Measurements from ENCODE around the gene SDR9C7.
"Not testable (repeated sequence)": the region's sequence is repeated elsewhere in the genome, so short reads cannot be mapped to it uniquely, and the experiment has no call there.

Gene SDR9C7

DNA sequence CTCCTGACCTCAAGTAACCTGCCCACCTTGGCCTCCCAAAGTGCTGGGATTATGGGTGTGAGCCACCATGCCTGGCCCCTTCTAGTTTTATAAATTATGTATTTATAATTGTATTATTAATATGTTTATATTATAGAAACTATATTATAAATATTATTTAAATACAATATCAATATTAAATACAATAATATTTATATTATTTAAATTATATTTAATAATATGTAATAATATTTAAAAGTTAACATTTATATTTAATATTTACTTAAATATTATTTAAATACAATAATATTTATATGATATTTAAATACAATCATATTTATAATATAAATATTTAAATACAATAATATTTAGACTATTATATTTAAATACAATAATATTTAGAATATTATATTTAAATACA lies 20.0 kb downstream of the SDR9C7 start:
- DNase-seq, result no peak

DNA sequence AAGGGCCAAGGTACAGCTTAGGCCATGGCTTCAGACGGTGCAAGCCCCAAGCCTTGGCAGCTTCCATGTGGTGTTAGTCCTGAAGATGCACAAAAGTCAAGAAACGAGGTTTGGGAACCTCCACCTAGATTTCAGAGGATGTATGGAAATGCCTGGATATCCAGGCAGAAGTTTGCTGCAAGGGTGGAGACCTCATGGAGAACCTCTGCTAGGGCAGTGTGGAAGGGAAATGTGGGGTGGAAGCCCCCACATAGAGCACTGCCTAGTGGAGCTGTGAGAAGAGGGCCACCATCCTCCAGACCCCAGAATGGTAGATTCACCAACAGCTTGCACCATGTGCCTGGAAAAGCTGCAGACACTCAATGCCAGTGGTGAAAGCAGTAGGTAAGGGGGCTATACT lies 24.8 kb downstream of the SDR9C7 start:
- not testable (repeated sequence) for DNase-seq

DNA sequence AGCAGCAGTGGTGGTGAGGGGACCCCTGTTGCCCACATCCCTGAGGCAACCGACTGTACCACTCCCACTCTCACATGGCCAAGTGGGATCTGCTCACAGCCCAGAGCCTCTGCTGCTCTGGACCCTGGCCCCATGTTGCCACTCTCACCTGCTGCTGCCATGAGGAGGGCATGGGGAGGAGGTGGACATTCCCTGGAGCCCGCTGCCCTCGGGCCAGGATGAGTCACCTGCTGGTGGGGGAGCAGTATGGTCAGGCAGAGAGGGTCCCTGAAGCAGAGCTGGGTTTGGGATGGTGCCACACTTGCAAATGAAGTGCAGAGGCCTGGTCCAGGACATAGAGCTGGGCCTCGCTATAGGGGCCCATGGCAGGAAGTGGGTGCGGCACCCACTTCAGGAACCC lies 26.1 kb downstream of the SDR9C7 start:
- no peak for DNase-seq

DNA sequence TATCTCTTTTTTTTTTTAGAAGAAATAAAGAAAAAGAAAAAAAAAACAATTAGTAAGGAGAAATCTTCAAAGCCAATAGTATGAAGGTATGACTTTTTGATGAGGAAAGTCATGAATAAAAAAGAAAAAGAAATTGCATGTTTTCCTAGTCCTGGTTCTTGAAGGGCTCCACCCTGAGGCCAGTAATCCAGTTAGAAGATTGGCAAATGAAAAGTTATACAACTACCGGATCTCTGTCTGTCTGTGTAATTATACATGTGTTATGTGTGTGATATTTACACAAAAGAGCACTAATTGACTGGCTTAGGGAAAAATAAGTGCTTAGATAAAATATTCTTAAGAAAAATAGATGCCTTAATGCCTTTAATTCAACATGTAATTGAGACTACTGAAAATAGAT lies 28.4 kb downstream of the SDR9C7 start:
- DNase-seq, result no peak

DNA sequence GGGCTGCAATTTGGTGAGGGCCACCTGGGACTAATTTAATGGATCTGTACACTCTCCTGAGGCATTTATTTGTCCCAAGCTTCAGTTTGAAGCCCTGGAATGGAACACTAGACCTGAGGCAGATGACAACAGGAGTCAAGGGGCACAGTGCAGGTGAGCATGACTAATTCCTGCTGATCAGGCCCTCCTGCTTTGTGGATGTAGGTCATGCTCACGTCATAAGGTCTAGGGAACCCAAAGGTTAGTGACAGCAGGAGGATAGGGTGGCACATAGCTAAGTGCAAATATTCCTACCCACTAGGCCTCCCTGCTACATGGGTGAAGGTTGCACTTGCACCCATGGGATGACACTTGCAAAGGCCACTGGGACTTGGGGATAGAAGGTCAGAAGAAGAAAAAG lies 30.8 kb downstream of the SDR9C7 start:
- no peak for DNase-seq

DNA sequence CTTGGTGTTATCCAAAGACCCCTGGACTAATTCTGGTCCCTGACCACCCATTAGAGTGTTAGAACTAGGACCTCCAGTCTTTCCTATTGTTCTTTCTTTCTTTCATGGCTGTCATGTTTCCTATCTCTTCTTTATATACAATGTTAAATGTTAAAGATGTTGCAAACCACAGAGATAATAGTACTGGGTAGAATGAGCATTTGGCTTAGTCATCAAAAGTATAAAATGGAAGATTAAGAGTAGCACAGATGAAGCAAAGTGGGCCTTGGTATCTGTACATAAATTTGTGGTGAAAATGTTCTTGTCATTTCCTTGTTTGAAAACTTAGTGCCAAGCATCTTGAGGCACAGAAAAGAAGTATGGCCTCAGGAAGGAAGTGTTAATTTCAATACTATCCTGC lies 32.9 kb downstream of the SDR9C7 start:
- not testable (repeated sequence) for DNase-seq

DNA sequence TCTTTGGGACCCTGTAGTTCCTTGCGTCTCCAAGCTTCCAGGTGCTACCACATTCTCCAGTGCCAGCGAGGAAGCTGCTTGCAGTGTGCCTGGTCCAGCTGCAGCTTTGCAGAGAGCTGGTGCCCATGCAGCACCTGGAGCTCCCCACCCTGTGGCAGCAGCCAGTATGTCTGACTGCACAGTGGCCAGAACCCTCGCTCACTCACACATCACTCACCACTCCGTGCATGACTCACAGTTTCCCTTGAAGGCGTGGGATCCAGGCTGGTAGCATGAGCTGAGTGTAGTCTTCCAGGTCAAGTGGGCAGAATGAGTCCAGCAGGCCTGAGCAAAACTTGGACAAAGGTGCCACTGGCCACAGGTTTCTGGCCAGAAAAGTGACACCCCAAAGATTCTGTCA lies 33.6 kb downstream of the SDR9C7 start:
- no peak for DNase-seq

DNA sequence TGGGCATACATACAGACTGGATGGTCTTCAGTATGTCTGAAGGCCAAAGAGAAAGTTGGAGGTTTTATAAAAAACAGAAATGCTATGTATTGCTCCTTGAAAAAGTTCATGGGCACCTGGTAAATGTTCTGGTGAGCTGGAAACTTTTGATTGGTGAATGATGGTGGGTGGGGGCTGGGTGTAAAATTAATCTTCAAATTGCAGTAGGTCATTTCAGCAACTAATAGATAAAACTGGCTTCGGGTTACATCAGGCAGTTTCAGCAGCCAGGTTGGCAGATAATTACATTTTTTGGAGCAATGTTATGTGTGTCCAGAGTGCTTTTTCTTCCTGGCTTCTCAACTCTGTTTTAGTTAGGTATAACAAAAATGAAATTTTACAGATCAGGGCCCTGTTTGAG lies 35.3 kb downstream of the SDR9C7 start:
- no peak for DNase-seq

DNA sequence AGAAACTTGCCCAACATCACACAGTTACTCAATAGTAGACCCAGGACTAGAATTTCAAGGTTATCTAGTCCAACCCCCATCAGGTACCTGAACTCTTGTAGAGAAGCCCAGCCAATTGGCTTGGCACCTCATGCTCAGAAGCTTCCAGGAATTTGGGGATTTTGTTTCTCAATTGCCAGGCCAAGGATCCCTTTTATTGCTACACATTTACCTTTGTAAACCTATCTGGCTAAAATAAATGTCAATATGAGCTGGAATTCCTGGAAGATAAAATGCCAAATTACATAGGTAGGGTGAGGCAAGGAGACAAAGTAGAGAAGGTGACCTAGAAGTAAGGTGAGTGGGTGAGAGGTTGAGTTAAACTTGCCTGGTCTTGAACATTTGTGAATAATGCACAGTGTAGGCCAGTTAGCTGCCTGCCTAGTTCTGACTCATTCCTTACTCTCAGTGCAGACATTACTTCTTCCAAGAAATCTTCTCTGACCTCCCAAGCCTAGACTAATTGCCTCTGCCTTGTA lies 36.3 kb downstream of the SDR9C7 start:
- no peak for DNase-seq

DNA sequence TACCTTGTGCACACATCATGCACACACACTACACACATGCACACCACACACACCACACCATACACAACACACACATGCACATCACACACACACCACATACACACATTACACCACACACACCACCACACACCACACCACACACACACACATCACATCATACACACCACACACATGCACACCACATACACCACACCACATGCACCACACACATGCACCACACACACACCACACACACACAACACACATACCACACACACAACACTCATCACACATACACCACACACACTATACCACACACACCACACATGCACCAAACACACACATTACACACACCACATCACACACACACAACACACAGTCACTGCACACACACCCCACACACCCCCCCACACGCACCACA lies 38.1 kb downstream of the SDR9C7 start:
- no peak for DNase-seq

DNA sequence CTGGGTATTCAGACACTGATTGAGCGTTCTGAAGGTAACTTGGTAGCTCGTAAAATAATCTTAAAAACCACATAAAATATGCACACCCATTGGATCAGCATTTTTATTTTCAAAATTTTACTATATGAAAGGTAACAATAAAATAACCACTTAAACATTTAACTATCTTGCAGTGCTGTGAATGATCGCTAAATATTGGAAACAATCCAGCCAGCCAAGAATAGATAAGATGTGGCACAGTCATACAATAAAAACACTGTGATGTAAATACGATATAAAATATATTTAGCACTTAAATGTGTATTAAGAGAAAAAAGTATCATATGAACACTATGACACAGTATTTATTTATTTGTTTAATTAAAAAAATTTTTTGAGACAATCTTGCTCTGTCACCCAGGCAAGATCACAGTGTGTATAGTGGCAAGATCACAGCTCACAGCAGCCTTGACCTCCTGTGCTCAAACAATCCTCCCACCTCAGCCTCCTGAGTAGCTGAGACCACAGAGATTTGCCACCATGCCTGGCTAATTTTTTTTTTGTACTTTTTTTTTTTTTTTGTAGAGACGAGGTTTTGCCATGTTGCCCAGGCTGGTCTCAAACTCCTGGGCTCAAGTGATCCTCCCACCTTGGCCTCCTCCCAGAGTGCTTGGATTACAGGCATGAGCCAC lies 39.4 kb downstream of the SDR9C7 start:
- no peak for DNase-seq

DNA sequence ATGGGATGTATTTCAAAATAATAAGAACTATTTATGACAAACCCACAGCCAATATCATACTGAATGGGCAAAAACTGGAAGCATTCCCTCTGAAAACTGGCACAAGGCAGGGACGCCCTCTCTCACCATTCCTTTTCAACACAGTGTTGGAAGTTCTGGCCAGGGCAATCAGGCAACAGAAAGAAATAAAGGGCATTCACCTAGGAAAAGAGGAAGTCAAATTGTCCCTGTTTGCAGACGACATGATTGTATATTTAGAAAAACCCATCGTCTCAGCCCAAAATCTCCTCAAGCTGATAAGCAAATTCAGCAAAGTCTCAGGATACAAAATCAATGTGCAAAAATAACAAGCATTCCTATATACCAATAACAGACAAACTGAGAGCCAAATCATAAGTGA lies 42.3 kb downstream of the SDR9C7 start:
- not testable (repeated sequence) for DNase-seq

DNA sequence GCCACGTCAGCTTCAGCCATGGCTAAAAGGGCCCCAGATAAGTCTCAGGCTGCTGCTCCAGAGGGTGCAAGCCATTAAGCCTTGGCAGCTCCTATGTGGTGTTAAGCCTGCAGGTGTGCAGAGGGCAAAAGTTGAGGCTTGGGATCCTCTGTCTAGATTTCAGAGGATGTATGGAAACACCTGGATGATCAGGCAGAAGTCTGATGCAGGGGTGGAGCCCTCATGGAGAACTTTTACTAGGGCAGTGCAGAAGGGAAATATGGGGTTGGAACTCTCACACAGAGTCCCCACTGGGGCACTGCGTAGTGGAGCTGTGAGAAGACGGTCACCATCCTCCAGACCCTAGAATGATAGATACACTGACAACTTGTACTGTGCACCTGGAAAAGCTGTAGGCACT lies 47.9 kb downstream of the SDR9C7 start:
- no peak for DNase-seq

DNA sequence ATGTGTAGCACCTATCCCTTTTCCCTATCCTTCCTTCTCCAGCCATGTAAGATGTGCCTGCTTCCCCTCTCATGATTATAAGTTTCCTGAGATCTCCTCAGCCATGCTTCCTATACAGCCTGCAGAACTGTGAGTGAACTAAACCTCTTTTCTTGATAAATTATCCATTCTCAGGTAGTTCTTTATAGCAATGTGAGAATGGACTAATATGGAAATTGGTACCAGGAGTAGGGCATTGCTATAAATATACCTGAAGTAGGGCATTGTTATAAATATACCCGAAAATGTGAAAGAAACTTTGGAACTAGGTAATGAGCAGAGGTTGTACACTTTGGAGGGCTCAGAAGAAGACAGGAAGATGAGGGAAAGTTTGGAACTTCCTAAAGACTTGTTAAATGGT lies 48.9 kb downstream of the SDR9C7 start:
- no peak for DNase-seq

DNA sequence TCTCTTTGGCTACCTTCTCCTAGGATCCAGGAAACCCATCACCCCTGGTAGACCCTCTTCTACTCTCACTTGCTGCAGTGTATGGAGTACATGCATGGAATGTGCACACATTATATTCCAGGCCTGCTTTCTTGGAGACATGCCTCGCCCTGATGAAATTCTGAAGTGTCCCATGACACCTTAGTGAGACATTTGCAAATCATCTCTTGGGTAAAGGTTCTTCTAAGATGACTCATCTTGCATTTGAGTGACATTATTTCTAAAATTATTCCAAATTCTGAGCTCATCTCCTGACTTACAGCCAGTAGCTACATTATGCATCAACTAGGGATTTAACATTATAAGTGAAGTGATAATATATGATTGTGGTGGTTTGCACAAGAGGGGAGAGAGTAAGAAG lies 49.8 kb downstream of the SDR9C7 start:
- DNase-seq, result no peak

DNA sequence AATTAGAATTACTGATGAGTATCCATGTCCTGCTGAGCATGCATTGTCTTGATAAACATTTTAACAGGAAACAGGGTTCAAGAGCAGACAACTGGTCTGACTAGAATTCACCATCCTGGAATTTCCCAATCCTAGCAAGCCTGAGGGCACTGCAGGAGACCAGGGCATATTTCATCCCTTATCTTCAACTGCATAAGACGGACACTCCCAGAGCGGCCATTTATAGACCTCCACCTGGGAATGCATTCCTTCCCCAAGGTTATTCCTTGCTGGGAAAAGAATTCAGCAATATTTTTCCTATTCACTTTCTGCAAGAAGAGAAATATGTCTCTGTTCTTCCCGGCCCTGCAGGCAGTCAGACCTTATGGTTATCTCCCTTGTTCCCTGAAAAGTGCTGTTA lies 51.8 kb downstream of the SDR9C7 start:
- not testable (repeated sequence) for DNase-seq

DNA sequence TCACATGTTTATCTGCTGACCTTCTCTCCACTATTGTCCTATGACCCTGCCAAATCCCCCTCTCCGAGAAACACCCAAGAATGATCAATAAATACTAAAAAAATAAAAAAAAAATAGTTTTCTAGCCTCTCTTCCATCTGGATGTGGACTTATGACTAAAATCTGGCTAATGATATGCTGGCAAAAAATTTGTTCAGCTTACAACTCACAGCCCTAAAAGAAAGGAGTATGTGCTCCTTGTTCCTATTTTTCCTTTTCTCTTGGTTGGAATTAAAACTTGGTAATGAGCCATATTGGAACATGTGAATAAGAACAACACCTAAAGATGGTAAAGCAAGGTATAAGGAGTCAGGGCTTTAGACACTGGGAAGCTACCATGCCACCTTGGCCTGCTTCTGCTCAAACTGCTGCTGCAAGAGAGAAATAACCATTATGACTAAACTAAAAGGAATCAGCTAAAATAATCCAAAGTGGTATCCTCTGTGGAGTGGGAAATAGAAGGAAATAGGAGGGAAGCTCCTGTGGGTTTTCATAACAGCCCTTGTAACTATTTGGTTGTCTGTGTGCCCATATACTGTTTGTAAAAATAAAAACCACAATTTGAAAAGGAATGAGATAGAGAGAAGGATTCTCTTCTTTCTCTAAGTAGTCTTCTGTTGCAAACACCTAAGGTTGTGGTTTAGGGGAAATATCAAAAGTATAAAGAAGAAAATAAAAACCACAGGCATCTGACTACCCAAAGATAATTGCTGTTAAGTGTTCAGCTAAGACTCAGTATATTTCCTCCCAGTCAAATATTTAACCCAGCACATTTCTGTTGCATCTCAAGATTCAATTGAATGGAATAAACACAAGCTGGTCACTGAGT lies 53.8 kb downstream of the SDR9C7 start:
- DNase-seq, result no peak

DNA sequence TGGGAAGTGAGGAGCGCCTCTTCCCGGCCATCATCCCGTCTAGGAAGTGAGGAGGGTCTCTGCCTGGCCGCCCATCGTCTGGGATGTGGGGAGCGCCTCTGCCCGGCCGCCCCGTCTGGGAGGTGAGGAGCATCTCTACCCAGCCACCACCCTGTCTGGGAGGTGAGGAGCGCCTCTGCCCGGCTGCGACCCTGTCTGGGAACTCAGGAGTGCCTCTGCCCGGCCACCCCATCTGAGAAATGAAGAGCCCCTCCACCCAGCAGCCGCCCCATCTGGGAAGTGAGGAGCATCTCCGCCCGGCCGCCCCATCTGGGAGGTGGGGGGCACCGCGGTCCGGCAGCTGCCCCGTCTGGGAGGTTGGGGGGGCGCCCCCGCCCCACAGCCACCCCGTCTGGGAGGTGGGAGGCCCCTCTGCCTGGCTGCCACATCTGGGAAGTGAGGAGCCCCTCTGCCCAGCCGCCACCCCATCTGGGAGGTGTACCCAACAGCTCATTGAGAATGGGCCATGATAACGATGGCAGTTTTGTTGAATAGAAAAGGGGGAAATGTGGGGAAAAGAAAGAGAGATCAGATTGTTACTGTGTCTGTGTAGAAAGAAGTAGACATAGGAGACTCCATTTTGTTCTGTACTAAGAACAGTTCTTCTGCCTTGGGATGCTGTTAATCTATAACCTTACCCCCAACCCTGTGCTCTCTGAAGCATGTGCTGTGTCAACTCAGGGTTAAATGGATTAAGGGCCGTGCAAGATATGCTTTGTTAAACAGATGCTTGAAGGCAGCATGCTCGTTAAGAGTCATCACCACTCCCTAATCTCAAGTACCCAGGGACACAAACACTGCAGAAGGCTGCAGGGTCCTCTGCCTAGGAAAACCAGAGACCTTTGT lies 54.7 kb downstream of the SDR9C7 start:
- DNase-seq, result not testable (repeated sequence)

DNA sequence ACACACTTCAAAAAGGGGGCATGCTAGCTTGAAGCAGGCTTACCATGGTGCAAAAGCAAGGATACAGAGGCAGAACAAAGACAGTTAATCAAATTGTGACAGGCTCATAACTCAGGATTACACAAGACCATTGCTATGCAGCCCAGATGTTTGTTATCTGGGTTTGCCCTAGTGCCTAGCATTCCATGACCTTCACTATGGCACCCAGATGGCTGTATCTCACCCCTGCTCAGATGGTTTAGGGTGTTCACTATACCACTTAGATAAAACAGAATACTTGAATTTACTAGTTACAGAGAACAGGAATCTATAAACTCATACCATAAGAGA lies 56.2 kb downstream of the SDR9C7 start:
- no peak for DNase-seq

DNA sequence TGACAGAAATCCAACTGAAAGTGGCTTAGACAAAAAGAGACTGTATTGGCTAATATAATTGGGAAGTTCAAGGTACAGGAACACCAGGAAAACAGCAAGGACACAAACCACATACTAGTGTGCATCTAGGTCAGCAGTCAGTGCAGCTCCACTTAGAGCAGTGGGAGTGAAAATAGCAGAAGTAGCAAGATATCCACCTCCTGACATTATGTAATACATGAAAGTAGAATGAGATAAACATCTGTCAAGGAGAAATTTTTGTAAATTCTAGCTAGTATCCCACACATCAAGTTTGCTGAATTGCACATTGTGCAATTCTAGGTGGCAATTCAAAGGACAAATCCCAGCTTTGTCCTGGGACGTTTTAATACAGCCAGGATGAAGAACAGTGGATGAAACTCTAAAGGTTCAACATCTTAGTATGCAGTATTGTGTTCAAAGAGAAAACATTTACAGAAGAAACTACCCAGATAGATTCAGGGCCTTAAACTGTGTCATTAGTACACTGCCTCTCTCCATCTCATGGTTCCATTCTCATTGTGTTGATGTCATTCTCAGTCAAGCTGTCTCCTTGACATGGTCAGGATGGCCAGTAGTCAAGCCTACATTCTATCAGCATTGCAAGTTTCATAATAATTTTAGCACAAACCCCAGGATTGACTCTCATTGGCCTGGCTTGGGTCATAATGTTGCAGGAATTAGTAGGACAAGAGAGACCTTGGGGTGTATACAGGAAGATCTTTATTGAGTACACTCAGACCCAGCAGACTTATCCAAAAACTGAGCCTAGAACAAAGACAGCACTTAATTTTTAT lies 56.8 kb downstream of the SDR9C7 start:
- DNase-seq, result no peak

DNA sequence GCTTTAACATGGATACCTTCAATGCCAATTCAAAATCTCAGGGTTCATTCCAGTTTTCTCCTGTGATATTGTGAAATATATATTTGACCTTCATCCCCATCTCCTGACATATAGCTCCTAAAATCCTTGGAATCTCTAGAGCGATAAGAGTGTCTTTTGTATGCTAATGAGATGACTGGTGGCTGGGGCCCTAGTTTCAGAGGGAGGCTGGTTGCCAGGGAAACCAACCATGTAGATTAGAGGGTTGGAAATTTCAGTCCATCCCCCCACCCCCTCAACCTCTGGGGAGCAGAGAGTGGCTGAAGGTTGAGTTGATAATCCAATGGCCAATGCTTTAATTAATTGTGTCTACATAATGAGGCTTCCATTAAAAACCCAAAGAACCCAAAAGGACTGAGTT lies 59.4 kb downstream of the SDR9C7 start:
- no peak for DNase-seq

DNA sequence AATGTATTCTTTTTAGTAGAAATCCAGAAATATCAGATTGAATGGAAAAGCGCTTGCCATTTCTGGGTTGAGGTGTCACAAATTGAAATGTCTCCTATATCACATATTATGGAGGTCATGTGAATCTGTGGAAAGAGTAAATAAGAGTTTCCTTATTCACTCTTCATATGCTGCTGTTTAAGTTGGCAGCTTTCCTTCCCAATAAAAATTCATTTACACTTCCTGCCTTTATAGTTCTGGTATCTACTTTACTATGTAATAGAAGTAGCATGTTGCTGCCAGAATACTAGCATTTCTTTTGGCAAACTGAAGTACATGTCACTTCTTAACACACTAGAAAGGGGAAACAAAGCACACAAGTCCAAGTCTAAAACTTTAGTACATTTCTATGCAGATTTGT lies 60.8 kb downstream of the SDR9C7 start:
- no peak for DNase-seq

All from central memory CD4-positive, alpha-beta T cell (primary cell).